ENCODE results near the gene CDIPT. TPM values are rescaled to one million over a fixed set of nuclear protein-coding genes. Genes with fewer than 3 reads are reported as not detected.
"Not testable (repeated sequence)": the region's sequence is repeated elsewhere in the genome, so short reads cannot be mapped to it uniquely, and the experiment has no call there.

The CDIPT gene
- total RNA-seq, 2 donors from 2014 or later, result 88.8 to 90.8 TPM

- ATAC-seq, result no peak
- intact Hi-C loops (cut with DNase I), result loop anchor here in 1 of 2 donors (10.0 kb wide), 1 partner anchor 138 kb away; no protein-coding TSS in a partner anchor
- no peak for DNase-seq
Measured at GRCh38 chr16:29842732-29843346, 20.2 kb downstream of the CDIPT start.

- intact Hi-C loops (cut with DNase I), result loop anchor here in 1 of 2 donors (10.0 kb wide), 1 partner anchor 137 kb away; no protein-coding TSS in a partner anchor
- DNase-seq (no peak), ATAC-seq (no peak)
Measured at GRCh38 chr16:29841631-29842030, 21.4 kb downstream of the CDIPT start.

- intact Hi-C loops (cut with DNase I), result loop anchor here in 1 of 2 donors (10.0 kb wide), 1 partner anchor 135 kb away; no protein-coding TSS in a partner anchor
- DNase-seq, result no peak
- peak in 1 of 2 donors; percentile 6 for ATAC-seq
Measured at GRCh38 chr16:29840240-29840639, 22.8 kb downstream of the CDIPT start.

GRCh38 chr16:29839822-29840221 is 23.2 kb downstream of the CDIPT start:
- ATAC-seq (peak; percentile 42 to 80), DNase-seq (no peak)
- intact Hi-C loops (cut with DNase I), result loop anchor here in 1 of 2 donors (10.0 kb wide), 1 partner anchor 135 kb away; no protein-coding TSS in a partner anchor

- intact Hi-C loops (cut with DNase I), result no loop called here
- no peak for ATAC-seq
Measured at GRCh38 chr16:29837841-29838240, 25.2 kb downstream of the CDIPT start.

GRCh38 chr16:29836623-29837022 is 26.4 kb downstream of the CDIPT start:
- ATAC-seq (no peak), DNase-seq (no peak)
- intact Hi-C loops (cut with DNase I), result no loop called here

More at GRCh38 chr16:29837841-29838240, 25.2 kb downstream of the CDIPT start:
- no peak for DNase-seq

- ATAC-seq (no peak), DNase-seq (no peak)
- intact Hi-C loops (cut with DNase I), result no loop called here
Measured at GRCh38 chr16:29835926-29836325, 27.1 kb downstream of the CDIPT start.

- ATAC-seq (no peak), DNase-seq (no peak)
- intact Hi-C loops (cut with DNase I), result no loop called here
Measured at GRCh38 chr16:29834079-29834478, 28.9 kb downstream of the CDIPT start.

GRCh38 chr16:29833219-29833618 is 29.8 kb downstream of the CDIPT start:
- DNase-seq; intact Hi-C loops (cut with DNase I); ATAC-seq: not testable (repeated sequence)

- intact Hi-C loops (cut with DNase I), result no loop called here
- ATAC-seq (peak in 1 of 2 donors; percentile 19), DNase-seq (no peak)
Measured at GRCh38 chr16:29831490-29831889, 31.5 kb downstream of the CDIPT start.

GRCh38 chr16:29830774-29831173 is 32.3 kb downstream of the CDIPT start:
- ATAC-seq, result no peak
- intact Hi-C loops (cut with DNase I), result no loop called here
- DNase-seq, result no peak

- intact Hi-C loops (cut with DNase I), result no loop called here
- ATAC-seq, result no peak
- no peak for DNase-seq
Measured at GRCh38 chr16:29826342-29826695, 36.7 kb downstream of the CDIPT start.

- intact Hi-C loops (cut with DNase I), result no loop called here
- DNase-seq (peak; percentile 67), ATAC-seq (peak; percentile 17 to 76)
Measured at GRCh38 chr16:29825145-29826044, 37.6 kb downstream of the CDIPT start.

- DNase-seq (no peak), ATAC-seq (peak in 1 of 2 donors; percentile 54)
- intact Hi-C loops (cut with DNase I), result no loop called here
Measured at GRCh38 chr16:29824589-29825144, 38.4 kb downstream of the CDIPT start.

GRCh38 chr16:29821643-29822115 is 41.3 kb downstream of the CDIPT start:
- ATAC-seq (peak in 1 of 2 donors; percentile 30), DNase-seq (no peak)
- intact Hi-C loops (cut with DNase I), result no loop called here

- ATAC-seq, result peak in 1 of 2 donors; percentile 29
- intact Hi-C loops (cut with DNase I), result no loop called here
- peak; percentile 68 for DNase-seq
Measured at GRCh38 chr16:29820730-29821642, 42.0 kb downstream of the CDIPT start.

- ATAC-seq, result peak in 1 of 2 donors; percentile 33
- intact Hi-C loops (cut with DNase I), result no loop called here
- peak; percentile 82 for DNase-seq
Measured at GRCh38 chr16:29820271-29820701, 42.7 kb downstream of the CDIPT start, which contains the start of gene MVP. TSS of gene MVP (plus strand) at chr16:29820462. CDS start at chr16:29830550, 10,088 bp downstream.

GRCh38 chr16:29819506-29819905 is 43.5 kb downstream of the CDIPT start:
- ATAC-seq (no peak), DNase-seq (no peak)
- intact Hi-C loops (cut with DNase I), result no loop called here
